GM18505 (cell line): ENCODE data around the gene N4BP2L2.
A peak's percentile ranks its signal among the peaks of the same experiment; 100 is the strongest.

Source experiments
- ATAC-seq: cut with Tn5 transposase; IDR thresholded peaks from one replicate; pipeline ENCODE4 v1.9.1; 2021; ENCODE audit not compliant: unreplicated experiment
- POLR2A ChIP-seq: IDR thresholded peaks from 4 replicates; pipeline ENCODE4 v1.6.1; 2011; ENCODE audit warnings: borderline replicate concordance; ENCODE audit not compliant: insufficient read depth, insufficient read length; ENCODE audit errors: extremely low read depth

Gene N4BP2L2

DNA sequence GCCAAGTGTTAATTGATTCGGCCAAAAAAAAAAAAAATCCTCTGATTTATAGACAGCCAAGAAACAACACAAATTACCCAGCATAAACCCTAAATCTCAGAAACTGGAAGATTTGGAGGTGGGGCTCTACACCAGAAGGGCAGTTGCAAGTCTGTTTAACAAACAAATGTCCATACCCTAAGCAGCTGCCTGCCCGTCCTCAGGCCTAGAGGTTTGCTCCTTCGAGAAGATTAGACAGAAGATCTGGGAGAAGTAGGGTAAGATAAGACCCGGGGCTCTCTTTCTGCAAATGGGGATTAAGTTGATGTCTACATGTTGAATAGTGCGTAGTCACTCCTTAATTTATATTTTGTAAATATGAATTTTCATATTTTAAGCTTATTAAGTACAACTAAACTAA is 107.2 kb downstream of the N4BP2L2 start:
- ATAC-seq, result no peak
- TF ChIP-seq POLR2A, result no peak

DNA sequence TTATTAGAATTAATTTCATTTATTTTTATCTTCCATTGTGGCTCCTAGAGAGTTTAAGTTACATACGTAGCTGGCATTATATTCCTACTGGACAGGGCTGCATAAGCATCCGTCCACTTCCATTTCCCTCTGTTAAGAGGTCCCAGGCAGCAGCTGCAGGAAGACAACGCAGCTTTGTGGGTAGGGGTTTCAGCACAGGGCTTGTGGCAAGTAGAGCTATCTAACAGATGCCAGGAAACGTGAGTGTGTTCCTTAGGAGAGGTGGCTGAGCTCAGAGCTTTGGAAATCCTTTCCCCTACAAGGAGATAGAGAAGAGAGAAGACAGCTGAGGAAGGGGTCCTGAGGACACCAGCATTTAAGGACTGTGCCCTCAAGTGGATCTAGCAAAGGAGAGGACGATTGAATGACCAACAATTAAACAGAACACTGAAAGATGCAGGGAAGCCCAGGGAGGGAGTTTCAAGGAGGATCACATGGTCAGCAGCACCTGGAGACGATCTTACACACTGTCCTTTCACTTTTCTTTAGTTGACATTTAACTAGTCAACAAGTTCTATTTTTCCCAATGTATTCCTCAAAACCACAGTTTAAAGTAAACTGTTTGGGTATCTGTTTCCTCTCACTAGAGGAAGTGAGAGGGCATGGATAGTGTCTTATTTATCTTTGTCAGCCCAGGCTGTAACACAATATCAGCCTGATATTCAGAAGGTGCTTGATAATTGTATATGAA is 108.4 kb downstream of the N4BP2L2 start:
- no peak for TF ChIP-seq POLR2A
- no peak for ATAC-seq

DNA sequence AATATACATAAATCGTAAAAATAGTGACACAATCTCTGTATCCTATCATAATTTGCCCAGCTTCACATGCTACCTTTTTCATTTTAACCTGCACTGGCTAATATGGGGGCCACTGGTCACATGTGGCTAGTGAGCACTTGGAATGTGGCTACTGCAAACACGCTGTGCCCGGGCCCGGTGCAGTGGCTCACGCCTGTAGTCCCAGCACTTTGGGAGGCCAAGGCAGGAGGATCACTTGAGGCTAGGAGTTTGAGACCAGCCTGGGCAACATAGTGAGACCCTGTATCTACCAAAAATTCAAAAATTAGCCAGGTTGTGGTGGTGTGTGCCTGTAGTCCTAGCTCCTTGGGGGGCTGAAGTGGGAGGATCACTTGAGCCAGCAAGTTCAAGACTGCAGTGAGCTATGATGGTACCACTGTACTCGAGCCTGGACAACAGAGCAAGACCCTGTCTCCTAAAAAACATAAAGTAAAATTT is 109.1 kb downstream of the N4BP2L2 start:
- TF ChIP-seq POLR2A, result no peak
- ATAC-seq, result no peak

DNA sequence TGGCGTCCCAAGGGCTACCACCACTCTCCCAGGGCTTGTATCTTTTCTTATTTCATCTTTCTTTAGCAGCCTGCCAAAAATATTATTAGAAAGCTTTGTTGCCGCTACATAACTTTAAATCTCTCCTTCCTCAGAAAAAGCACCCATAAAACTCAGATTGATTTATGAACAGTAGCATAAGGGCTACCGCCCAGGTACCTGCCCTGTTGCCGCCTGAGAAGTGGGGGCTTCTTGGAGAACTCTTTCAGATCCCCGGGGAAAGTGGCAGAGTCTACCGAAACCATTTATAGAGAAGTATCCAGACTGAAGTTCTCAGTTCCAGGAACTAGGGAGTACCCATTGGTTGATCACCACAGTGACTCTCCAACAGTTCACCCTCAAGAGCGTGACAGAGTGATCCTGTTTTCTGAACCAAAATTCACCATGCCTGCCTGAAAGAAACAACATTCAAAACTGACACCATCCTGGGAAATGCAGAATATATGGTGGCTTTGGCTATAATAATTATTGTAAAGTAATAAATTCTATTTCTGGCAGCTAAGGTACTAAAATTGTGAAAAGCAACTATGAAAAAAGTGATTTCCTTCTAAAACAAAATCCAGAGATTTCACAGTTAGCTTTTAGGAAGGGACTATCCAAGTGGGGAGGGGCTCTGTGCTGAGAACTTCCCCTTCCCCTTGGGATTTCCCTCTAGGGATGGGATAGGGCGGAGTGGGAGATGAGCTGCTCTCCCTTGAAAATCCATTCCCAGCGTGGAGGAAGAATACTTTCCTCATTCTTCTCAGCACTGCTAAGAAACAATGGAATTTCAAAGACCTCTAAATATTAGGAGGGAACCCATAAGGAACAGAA is 109.8 kb downstream of the N4BP2L2 start:
- ATAC-seq, result no peak
- no peak for TF ChIP-seq POLR2A

DNA sequence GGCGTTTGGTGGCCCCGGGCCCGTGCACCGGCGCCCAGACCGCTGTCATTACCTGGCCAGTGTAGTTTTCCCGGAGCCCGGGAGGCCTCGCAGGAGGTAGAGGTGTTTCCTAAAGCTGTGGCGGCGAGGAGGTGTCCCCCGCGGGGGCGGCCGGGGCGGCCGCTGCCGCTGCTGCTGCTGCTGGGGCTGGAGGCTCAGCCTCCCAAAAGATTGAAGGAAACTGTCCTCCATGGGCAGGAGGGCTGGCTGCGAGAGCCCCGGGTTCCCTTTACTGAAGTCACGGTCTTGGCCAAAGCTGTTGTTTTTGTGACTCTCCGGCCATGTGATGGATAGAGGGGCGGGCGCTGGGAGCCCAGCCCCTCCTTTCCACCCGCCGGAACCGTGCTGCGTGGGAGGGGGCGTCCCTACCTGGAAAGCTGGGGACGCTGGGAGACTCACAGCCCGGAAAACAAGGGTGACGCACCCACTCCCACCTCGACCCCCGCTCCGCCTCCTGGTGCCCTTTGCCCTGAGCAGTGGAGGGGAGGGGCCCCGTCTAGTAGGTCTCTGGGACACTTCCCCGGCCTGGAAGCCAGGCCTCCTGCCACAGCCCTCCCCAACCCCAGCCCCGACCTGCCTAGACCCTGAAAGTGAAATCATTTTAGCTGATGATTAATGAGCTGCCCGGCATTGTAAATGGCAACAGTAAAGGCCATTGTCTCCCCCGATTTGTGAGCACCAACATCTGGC is 110.6 kb downstream of the N4BP2L2 start, which contains the start of gene N4BP2L1:
TSS of gene N4BP2L1 (minus strand) at position 279 of the 729 bp plus-strand sequence. CDS start at position 231, 48 bp downstream.
- peak; percentile 95 for TF ChIP-seq POLR2A
- ATAC-seq, result peak; percentile 64

DNA sequence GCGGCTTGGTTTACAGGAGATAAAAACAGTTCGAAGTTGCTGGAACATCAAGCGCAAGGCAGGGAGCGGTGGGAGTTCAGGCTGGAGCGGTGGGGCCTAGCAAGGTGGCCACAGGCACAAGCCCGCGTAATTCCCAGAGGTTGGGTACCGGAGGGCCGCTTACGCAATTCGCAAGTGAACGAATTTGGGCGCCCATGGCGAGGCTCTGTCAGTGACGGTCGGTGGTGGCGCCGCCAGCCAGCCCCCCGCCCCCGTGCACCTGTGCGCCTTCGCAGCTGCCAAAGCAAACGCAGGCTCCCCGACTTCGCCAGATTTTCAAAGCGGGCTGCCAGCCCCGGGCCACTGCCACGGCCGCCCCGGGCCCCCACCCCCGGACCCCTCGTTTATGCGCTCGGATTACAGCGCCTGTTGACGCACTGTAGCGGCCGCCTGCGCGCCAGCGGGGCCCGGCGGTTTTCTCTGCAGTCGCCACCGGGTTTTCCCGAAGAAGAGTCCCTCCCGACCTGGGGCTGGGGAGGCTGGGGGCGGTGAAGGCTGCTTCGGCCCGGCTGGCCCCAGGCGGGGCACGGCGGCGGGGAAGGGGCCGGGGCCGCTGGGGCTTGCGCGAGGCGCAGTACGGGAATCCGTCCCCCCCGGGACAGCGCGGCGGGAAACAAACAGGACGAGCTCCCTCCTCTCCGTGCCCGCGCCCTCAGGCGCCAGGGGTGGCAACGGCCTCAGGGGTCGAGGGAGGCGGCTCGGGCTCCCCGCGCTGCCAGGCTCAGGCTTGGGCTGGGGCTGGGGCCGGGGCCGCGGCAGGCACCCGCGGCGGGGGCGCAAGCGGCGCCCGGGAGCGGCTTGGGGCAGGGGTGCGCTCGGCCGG is 111.4 kb downstream of the N4BP2L2 start:
- no peak for TF ChIP-seq POLR2A
- peak; percentile 18 for ATAC-seq

DNA sequence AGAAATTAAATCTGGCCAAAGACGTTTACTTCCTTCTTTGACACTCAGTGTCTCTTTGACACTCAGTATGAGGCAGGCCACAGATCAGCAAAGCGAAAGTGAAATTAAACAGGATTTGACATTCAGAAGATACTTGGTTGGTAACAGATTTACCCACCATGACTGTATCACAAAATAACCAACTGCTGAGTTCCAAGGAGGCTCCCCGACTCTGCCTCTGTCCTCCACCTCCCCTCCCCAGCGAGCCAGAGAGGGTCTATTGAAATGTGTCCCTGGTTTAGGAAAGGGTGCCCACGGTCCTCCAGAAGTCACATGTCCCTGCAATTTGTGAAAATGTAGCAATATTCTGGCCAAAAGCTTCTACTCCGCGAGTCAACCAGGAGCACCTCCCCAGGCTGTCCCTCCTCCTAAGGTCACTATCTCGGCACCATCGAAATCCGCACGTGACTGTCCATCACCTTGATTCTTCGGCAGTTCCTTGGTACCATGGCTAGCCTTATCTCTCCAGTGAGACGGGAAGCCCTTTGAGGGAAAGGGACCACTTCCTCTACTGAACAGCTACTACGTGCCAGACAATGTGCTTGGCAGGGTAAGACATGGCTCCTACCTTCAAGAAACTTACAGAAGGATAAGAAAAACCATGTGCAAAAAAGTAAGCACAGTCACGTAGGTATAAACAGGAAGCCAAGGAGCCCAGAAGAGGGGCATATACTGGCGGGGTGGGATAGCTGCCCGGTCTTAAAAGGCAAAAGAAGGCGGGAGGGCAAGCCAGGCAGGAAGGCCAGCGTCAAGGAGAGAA is 112.2 kb downstream of the N4BP2L2 start:
- TF ChIP-seq POLR2A, result peak; percentile 35
- ATAC-seq, result peak; percentile 35

DNA sequence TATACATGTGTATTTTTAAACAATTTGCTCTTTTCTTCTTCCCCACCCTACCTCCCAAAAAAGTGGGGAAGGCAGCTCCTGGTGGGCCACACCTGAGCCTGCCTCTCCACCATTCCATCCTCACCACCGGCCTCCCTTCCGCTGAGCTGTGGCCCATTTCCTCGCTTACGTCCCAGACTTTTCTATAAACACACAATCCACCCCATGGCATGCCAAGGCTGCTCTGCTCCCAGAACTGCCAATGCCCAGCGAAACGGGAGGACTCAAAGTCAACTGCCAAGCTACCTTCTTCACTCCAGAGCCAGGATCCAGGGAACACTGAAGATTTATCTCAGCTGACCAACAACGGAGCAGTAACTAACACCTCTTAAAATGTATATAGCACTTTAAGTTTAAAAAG is 113.4 kb downstream of the N4BP2L2 start:
- TF ChIP-seq POLR2A, result no peak
- ATAC-seq, result no peak

DNA sequence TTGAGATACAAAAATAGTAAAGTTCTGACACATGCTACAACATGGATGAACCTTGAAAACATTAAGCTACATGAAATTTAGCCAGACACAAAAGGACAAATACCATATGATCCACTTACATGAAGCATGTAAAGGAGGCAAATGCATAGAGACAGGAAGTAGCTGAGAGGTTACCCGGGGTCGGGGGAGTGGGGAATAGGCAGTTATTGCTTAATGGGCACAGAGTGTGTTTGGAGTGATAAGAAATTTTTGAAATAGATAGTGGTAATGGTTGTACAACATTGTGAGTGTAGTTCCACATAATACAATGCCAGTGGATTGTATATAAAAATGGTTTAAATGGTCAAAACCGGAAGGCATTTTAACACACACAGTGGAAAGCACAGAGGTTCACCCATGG is 115.0 kb downstream of the N4BP2L2 start:
- ATAC-seq, result no peak
- no peak for TF ChIP-seq POLR2A

DNA sequence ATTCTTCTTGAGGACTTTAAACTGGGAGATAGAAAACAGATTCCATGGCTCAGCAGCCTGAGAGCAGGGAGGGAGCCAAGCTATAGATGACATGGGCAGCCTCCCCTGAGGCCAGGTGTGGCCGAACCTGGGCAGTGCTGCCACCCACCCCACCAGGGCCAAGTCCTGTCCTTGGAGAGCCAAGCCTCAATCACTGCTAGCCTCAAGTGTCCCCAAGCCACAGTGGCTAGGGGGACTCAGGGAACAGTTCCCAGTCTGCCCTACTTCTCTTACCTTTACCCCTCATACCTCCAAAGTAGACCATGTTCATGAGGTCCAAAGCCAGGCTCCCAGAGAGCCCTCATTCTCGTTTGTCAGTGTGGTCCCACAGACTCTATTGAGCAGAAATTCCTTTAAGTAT is 118.7 kb downstream of the N4BP2L2 start:
- ATAC-seq, result no peak
- no peak for TF ChIP-seq POLR2A

DNA sequence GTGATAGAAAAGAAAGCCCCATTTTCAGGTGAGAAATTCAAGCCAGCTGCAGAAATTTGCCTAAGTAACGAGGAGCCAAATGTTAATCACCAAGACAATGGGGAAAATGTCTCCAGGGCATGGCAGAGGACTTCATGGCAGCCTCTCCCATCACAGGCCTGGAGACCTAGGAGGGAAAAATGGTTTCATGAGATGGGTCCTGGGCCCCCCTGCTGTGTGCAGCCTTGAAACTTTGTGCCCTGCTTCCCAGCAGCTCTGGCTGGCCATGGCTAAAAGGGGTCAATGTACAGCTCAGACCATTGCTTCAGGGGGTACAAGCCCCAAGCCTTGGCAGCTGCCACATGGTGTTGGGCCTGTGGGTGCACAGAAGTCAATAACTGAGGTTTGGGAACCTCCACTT is 120.6 kb downstream of the N4BP2L2 start:
- no peak for ATAC-seq
- no peak for TF ChIP-seq POLR2A

DNA sequence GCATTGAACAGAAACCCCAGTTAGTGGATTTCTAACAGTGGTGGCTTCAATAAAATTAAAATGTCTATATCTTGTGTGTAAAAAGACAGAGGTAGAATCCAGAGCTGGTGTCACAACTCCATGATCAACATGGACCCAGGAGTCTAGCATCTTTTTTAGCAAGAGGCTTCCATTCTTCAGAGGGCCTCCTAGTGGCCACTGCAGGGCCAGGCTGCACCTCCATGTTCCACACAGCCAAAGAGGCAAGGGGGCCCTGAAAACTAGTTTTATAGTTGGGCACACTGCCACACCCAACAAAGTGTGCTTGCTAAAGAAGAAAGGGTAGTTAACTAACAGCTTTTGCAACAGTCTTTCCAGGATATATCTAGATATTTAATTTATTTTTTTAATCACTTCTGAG is 123.6 kb downstream of the N4BP2L2 start:
- ATAC-seq, result no peak
- TF ChIP-seq POLR2A, result no peak

DNA sequence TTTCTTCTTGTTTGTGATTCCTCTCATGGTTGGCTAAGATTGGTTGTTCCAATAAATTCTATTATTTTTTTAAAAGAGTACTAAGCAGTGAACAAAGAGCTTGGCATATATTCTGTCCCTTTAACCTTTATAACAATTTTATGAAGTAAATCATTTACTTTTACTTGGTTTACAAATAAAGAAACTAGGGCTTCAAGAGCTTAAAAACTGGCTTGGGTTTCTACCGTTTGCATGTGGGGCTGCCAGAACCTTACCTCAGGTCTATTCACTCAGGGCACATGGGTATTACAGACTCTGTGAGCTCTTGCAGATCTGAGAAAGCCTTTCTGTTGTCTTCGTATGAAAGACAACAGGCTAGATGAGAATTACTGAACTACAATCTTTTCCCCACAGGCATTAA is 124.0 kb downstream of the N4BP2L2 start:
- TF ChIP-seq POLR2A, result no peak
- ATAC-seq, result no peak
